Fibroblast of the aortic adventitia (primary cell): ENCODE measurements around the gene OSTN. TPM values are rescaled to one million over a fixed set of nuclear protein-coding genes. Genes with fewer than 3 reads are reported as not detected.

Experiments
- DNase-seq: peaks from one replicate; pipeline ENCODE4 v3.0.0-alpha.2; 2010; ENCODE audit warnings: low read depth
- H3K4me3 ChIP-seq: 2 replicates; pipeline ENCODE4 v1.5.1; 2011; ENCODE audit warnings: low read depth, mild to moderate bottlenecking, control low read depth, low read length, moderate library complexity
- CTCF ChIP-seq: IDR thresholded peaks from 2 replicates; pipeline ENCODE4 v1.5.1; 2011; ENCODE audit warnings: mild to moderate bottlenecking, low read length, control low read depth, inconsistent platforms; ENCODE audit not compliant: insufficient read depth
- total RNA-seq: library from RNA; depleted of rRNA; stranded (reverse); fragments of >200 nt; gene quantifications from 2 replicates; pipeline ENCODE4 v1.2.3, GENCODE V29; 2012; ENCODE audit warnings: low replicate concordance

Gene OSTN
- total RNA-seq, 1 donor = 0.99 TPM

DNA sequence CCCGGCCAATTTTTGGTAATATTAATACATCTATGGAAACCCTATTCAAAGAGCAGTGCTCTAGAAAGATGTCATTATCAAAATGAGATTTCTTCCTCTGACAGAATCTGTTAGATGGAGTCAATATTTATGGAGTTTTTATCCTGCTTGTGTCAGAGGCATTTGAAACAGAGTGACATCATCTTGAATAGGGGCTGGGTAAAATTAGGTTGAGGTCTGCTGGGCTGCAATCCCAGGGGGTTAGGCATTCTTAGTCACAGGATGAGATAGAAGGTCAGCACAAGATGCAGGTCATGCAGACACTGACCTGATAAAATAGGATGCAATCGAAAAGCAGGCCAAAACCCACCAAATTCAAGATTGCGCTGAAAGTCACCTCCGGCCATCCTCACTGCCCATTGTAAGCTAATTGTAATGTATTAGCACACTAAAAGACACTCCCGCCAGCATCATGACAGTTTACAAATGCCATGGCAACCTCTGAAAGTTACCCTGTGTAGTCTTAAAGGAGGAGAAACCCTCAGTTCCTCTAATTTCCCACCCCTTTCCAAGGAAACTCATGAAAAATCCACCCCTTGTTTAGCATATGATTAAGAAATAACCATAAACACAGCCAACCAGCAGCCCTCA, 102.9 kb downstream of the OSTN start:
- no peak for TF ChIP-seq CTCF
- no peak for DNase-seq
- H3K4me3 ChIP-seq = no peak overlapping the region

GRCh38 chr3:191302451-191302850, 103.4 kb downstream of the OSTN start:
- no peak overlapping the region for H3K4me3 ChIP-seq
- no peak for TF ChIP-seq CTCF
- no peak for DNase-seq

DNA sequence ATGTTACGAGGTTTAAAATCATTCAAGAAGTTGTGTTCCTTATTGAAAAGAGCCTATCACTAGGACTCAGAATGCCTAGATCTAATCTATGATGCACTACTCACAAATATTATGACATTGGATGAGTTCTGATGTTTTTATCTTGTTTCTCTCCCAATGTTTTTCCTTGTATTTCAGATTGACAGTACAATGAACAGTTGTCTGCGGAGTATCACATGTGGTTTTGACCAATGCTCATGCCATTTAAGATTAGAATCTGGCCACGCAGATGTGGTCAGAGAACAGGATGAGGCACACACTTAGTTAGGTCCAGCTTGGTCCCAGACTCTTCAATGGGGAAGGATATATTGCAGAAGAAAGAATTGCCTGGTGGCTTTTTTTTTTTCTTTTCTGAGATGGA, 104.6 kb downstream of the OSTN start:
- DNase-seq = peak; percentile 49

GRCh38 chr3:191306428-191306827, 107.4 kb downstream of the OSTN start:
- TF ChIP-seq CTCF = no peak
- H3K4me3 ChIP-seq = no peak overlapping the region
- no peak for DNase-seq

More for the DNA sequence above, 104.6 kb downstream of the OSTN start:
- TF ChIP-seq CTCF = no peak
- H3K4me3 ChIP-seq = no peak overlapping the region

GRCh38 chr3:191307341-191307740, 108.3 kb downstream of the OSTN start:
- H3K4me3 ChIP-seq = no peak overlapping the region
- DNase-seq = no peak
- no peak for TF ChIP-seq CTCF

GRCh38 chr3:191313296-191313695, 114.3 kb downstream of the OSTN start:
- DNase-seq = no peak
- no peak overlapping the region for H3K4me3 ChIP-seq
- no peak for TF ChIP-seq CTCF
